A673 (cell line): ENCODE data around the gene KIF24.

ENCODE experiments used
- CTCF ChIP-seq: fragments of 300-800, 200-600 bp; sonication (generic); conservative IDR thresholded peaks from 2 replicates; pipeline ENCODE4 v1.5.1; 2017; ENCODE audit warnings: low read depth, mild to moderate bottlenecking, antibody characterized with exemption, low read length, moderate library complexity, mixed read lengths
- EZH2 ChIP-seq: fragments of 200-600 bp; sonication (generic); IDR thresholded peaks from 2 replicates; pipeline ENCODE4 v1.6.1; 2017; ENCODE audit warnings: borderline replicate concordance, low read depth, mild to moderate bottlenecking, mixed read lengths, antibody characterized with exemption, low read length; ENCODE audit not compliant: poor library complexity, severe bottlenecking

GRCh38 chr9:34289159-34289558 is 39.9 kb downstream of the KIF24 start:
- TF ChIP-seq CTCF (no peak), EZH2 (no peak)
